CD14-positive monocyte (primary cell): ENCODE results near the gene IL15RA. TPM values are rescaled to one million over a fixed set of nuclear protein-coding genes. Genes with fewer than 3 reads are reported as not detected.

Experiments
- DNase-seq, 3 donors: peaks; one replicate each; pipeline ENCODE4 v3.0.0-alpha.2; 2011 to 2022
- H2AFZ ChIP-seq: 2 replicates; pipeline ENCODE4 v1.6.0; 2012; ENCODE audit warnings: mild to moderate bottlenecking, low read depth, low read length, inconsistent platforms; ENCODE audit not compliant: insufficient read depth, poor library complexity, severe bottlenecking
- H3K27ac ChIP-seq, 2 donors: 1 replicate in 1 of 2; 2 replicates in 1 of 2; pipeline ENCODE4 v1.5.1; 2012 to 2013; ENCODE audit warnings: low read length in 2 of 2, control low read depth in 1 of 2, inconsistent platforms in 1 of 2, low read depth in 1 of 2, mild to moderate bottlenecking in 1 of 2
- H3K27me3 ChIP-seq, 2 donors: one replicate each; pipeline versions ENCODE4 v1.6.0 to v1.6.1; 2011 to 2013; ENCODE audit warnings: low read length in 2 of 2; ENCODE audit not compliant: control insufficient read depth in 2 of 2, insufficient read depth in 2 of 2
- H3K36me3 ChIP-seq, 2 donors: replicated peaks in 1 of 2; 1 replicate in 1 of 2; 2 replicates in 1 of 2; pipeline versions ENCODE4 v1.5.1 to v1.6.1; 2012 to 2013; ENCODE audit warnings: low read length in 2 of 2, control low read depth in 1 of 2, inconsistent platforms in 1 of 2, mild to moderate bottlenecking in 1 of 2; ENCODE audit not compliant: insufficient read depth in 2 of 2, control insufficient read depth in 1 of 2
- H3K4me1 ChIP-seq, 2 donors: 1 replicate in 1 of 2; 2 replicates in 1 of 2; pipeline versions ENCODE4 v1.5.1 to v1.6.1; 2012 to 2013; ENCODE audit warnings: low read length in 2 of 2, control low read depth in 1 of 2, inconsistent platforms in 1 of 2, mild to moderate bottlenecking in 1 of 2, moderate library complexity in 1 of 2; ENCODE audit not compliant: insufficient read depth in 2 of 2, control insufficient read depth in 1 of 2
- H3K4me2 ChIP-seq: replicated peaks from 2 replicates; pipeline ENCODE3; 2012; ENCODE audit warnings: low read length, moderate library complexity, mild to moderate bottlenecking; ENCODE audit not compliant: poor library complexity, severe bottlenecking; ENCODE audit errors: extremely low read depth
- H3K4me3 ChIP-seq, 3 experiments: fragments of 200-600 bp in 1 of 3; sonication (generic) in 1 of 3; replicated peaks in 1 of 3; 1 replicate in 2 of 3; 2 replicates in 1 of 3; pipeline ENCODE4 v1.5.1; 2011 to 2013; ENCODE audit warnings: low read length in 3 of 3, mild to moderate bottlenecking in 3 of 3, control low read depth in 2 of 3, low read depth in 2 of 3, inconsistent platforms in 1 of 3, moderate library complexity in 1 of 3
- H3K79me2 ChIP-seq: 2 replicates; pipeline ENCODE4 v1.6.0; 2012; ENCODE audit warnings: mild to moderate bottlenecking, control low read depth, inconsistent platforms, low read length, moderate library complexity; ENCODE audit not compliant: insufficient read depth
- H3K9ac ChIP-seq: 2 replicates; pipeline ENCODE4 v1.6.0; 2017; ENCODE audit warnings: low read length, mild to moderate bottlenecking; ENCODE audit not compliant: insufficient read depth, poor library complexity, severe bottlenecking
- H3K9me3 ChIP-seq, 2 donors: replicated peaks in 1 of 2; 1 replicate in 1 of 2; 2 replicates in 1 of 2; pipeline versions ENCODE4 v1.5.1 to v1.6.1; 2012 to 2013; ENCODE audit warnings: low read length in 2 of 2, control low read depth in 1 of 2; ENCODE audit not compliant: control insufficient read depth in 1 of 2, insufficient read depth in 1 of 2
- H4K20me1 ChIP-seq: 2 replicates; pipeline ENCODE4 v1.6.0; 2012; ENCODE audit warnings: mild to moderate bottlenecking, low read length, control low read depth, moderate library complexity; ENCODE audit not compliant: insufficient read depth
- H3K27ac Mint-ChIP-seq, 7 donors: one replicate each; pipeline ENCODE4 v1.8.0; 2020; ENCODE audit warnings: mild to moderate bottlenecking in 7 of 7, mixed read lengths in 7 of 7, moderate library complexity in 6 of 7, inconsistent platforms in 2 of 7
- H3K27me3 Mint-ChIP-seq, 3 donors: one replicate each; pipeline ENCODE4 v1.8.0; 2021 to 2022; ENCODE audit warnings: low read depth in 3 of 3, mild to moderate bottlenecking in 3 of 3, mixed read lengths in 3 of 3, moderate library complexity in 3 of 3, inconsistent platforms in 1 of 3
- H3K36me3 Mint-ChIP-seq, 2 donors: one replicate each; pipeline ENCODE4 v1.8.0; 2020; ENCODE audit warnings: mixed read lengths in 2 of 2, inconsistent platforms in 1 of 2, mild to moderate bottlenecking in 1 of 2
- H3K4me1 Mint-ChIP-seq: one replicate; pipeline ENCODE4 v1.8.0; 2020; ENCODE audit warnings: mild to moderate bottlenecking, mixed read lengths
- H3K4me3 Mint-ChIP-seq, 2 donors: one replicate each; pipeline ENCODE4 v1.8.0; 2020; ENCODE audit warnings: mild to moderate bottlenecking in 2 of 2, mixed read lengths in 2 of 2, moderate library complexity in 1 of 2
- H3K9me3 Mint-ChIP-seq, 7 donors: one replicate each; pipeline ENCODE4 v1.8.0; 2020 to 2022; ENCODE audit warnings: mixed read lengths in 7 of 7, mild to moderate bottlenecking in 6 of 7, moderate library complexity in 6 of 7, inconsistent platforms in 2 of 7
- WGBS: methylation state at CpG from one replicate; pipeline ENCODE4 v1.1.5; 2013; ENCODE audit warnings: missing lambda C conversion rate; ENCODE audit not compliant: insufficient coverage; 5-methylcytosine and 5-hydroxymethylcytosine counted together
- intact Hi-C, 2 donors: fragments of 100-400 bp; cut with micrococcal nuclease; formaldehyde crosslinking; loops; one replicate each; pipeline versions ENCODE4 v1.15.0 to v1.15.1; 2023
- polyA plus RNA-seq, 3 donors: library from polyadenylated mRNA; depleted of rRNA in 1 of 3; unstranded in 2 of 3; stranded (reverse) in 1 of 3; fragments of 300-500 nt in 2 of 3; fragments of >200 nt in 1 of 3; fragmentation: Illumina TruSeq in 2 of 3; gene quantifications; 1 replicate in 2 of 3; 2 replicates in 1 of 3; pipeline ENCODE4 v1.2.3, GENCODE V29; 2012 to 2021
- TF ChIP-seq, protein P1 (sequence below): fragments of 200-600 bp; IDR thresholded peaks from one replicate; pipeline ENCODE4 v1.8.0; 2022; ENCODE audit warnings: antibody characterized with exemption, mild to moderate bottlenecking

Gene IL15RA
- polyA plus RNA-seq, 3 donors = 12.4 to 23.1 (median 12.6) TPM

- TF ChIP-seq, protein P1, sequence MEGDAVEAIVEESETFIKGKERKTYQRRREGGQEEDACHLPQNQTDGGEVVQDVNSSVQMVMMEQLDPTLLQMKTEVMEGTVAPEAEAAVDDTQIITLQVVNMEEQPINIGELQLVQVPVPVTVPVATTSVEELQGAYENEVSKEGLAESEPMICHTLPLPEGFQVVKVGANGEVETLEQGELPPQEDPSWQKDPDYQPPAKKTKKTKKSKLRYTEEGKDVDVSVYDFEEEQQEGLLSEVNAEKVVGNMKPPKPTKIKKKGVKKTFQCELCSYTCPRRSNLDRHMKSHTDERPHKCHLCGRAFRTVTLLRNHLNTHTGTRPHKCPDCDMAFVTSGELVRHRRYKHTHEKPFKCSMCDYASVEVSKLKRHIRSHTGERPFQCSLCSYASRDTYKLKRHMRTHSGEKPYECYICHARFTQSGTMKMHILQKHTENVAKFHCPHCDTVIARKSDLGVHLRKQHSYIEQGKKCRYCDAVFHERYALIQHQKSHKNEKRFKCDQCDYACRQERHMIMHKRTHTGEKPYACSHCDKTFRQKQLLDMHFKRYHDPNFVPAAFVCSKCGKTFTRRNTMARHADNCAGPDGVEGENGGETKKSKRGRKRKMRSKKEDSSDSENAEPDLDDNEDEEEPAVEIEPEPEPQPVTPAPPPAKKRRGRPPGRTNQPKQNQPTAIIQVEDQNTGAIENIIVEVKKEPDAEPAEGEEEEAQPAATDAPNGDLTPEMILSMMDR = no peak
- 97% methylated on average over 8 of the region's 13 CpGs for WGBS
- no peak overlapping the region for H3K9ac ChIP-seq
- Mint-ChIP-seq H3K27ac (peak overlapping the region in 1 of 7 donors; percentile 45), H3K27me3 (no peaks in the 10 kb centered on the region), H3K4me3 (no peak overlapping the region), H3K36me3 (peaks cover 87 to 95% of the 10 kb centered on the region in 2 donors), H3K9me3 (no peaks in the 10 kb centered on the region), H3K4me1 (no peaks in the 10 kb centered on the region)
- intact Hi-C loops = no loop called here
- H4K20me1 ChIP-seq = no peaks in the 10 kb centered on the region
- peaks cover 94 to 99% of the 10 kb centered on the region in 2 donors for H3K36me3 ChIP-seq
- no peak overlapping the region for H3K4me2 ChIP-seq
- H3K4me1 ChIP-seq = no peaks in the 10 kb centered on the region
- no peaks in the 10 kb centered on the region for H3K27me3 ChIP-seq
- no peak overlapping the region for H3K4me3 ChIP-seq
- DNase-seq = no peak
- H3K9me3 ChIP-seq = no peaks in the 10 kb centered on the region
- no peak overlapping the region for H2AFZ ChIP-seq
- H3K79me2 ChIP-seq = no peaks in the 10 kb centered on the region
- peak overlapping the region in 1 of 2 donors; percentile 41 for H3K27ac ChIP-seq
These were observed 60.0 kb downstream of the IL15RA start for GRCh38 chr10:5917305-5917704.

DNA sequence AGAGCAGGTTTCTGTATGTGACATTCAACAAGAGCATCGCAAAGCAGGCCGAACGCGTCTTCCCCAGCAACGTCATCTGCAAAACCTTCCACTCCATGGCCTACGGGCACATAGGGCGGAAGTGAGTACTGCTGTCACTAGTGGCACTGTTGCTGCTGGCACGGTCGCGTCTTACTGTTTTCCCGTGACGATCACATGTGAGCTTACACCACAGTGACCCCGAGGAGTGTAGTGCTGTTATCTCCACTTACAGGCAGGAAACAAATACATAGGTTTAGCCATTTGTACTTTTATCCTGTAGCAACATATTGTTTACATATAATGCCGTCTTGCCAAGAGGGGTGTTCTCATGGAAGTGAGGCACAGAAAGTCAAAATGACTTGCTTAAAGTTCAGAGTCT, 61.9 kb downstream of the IL15RA start:
- Histone ChIP-seq H3K27me3 (no peaks in the 10 kb centered on the region), H3K79me2 (no peaks in the 10 kb centered on the region), H3K9me3 (no peaks in the 10 kb centered on the region), H3K9ac (no peak overlapping the region), H3K36me3 (peaks cover 93 to 98% of the 10 kb centered on the region in 2 donors), H3K4me3 (no peak overlapping the region), H3K27ac (peak overlapping the region in 1 of 2 donors; percentile 4), H3K4me1 (no peaks in the 10 kb centered on the region), H2AFZ (no peak overlapping the region), H4K20me1 (no peaks in the 10 kb centered on the region), H3K4me2 (no peak overlapping the region)
- Mint-ChIP-seq H3K4me1 (no peaks in the 10 kb centered on the region), H3K9me3 (no peaks in the 10 kb centered on the region), H3K4me3 (no peak overlapping the region), H3K27ac (peak overlapping the region in 1 of 7 donors; percentile 68), H3K36me3 (peaks cover 83 to 94% of the 10 kb centered on the region in 2 donors), H3K27me3 (no peaks in the 10 kb centered on the region)
- TF ChIP-seq, protein P1 = no peak
- 94% methylated on average over 9 of the region's 14 CpGs for WGBS
- DNase-seq = no peak
- intact Hi-C loops = no loop called here
